H1 (cell line): ENCODE results near the gene GABRR3. TPM values are rescaled to one million over a fixed set of nuclear protein-coding genes. Genes with fewer than 3 reads are reported as not detected.

Source experiments
- CTCF ChIA-PET: fragments of 300-600 bp; sonication (Branson Sonifier 250); formaldehyde crosslinking; loops from one replicate; lab custom pipeline; 2021; ENCODE audit not compliant: partially characterized antibody; lab: Charles Lee
- POLR2A ChIA-PET: fragments of 300-600 bp; sonication (Branson Sonifier 250); formaldehyde crosslinking; loops from one replicate; lab custom pipeline; 2021; ENCODE audit warnings: inconsistent platforms; ENCODE audit not compliant: partially characterized antibody; lab: Charles Lee
- DNase-seq, 2 experiments: peaks; one replicate each; pipeline versions ENCODE4 v3.0.0 to v3.0.0-alpha.2; 2010 to 2022; ENCODE audit warnings: low spot score in 2 of 2, low read depth in 1 of 2, mixed read lengths in 1 of 2
- FAIRE-seq: peaks from 2 replicates; lab custom pipeline; 2011; peaks lifted over from hg19 to GRCh38; lab: Jason Lieb, UNC
- H2AFZ ChIP-seq: 2 replicates; pipeline ENCODE4 v1.8.1; 2012; ENCODE audit warnings: low read length, inconsistent platforms
- H2AK5ac ChIP-seq: 2 replicates; pipeline ENCODE4 v1.6.1; 2013; ENCODE audit warnings: low read depth, low read length
- H2BK120ac ChIP-seq: replicated peaks from 2 replicates; pipeline ENCODE3; 2013; ENCODE audit warnings: low read depth, low read length, inconsistent platforms
- H2BK12ac ChIP-seq: 2 replicates; pipeline ENCODE4 v1.6.1; 2013; ENCODE audit warnings: low read depth, low read length
- H2BK15ac ChIP-seq: 2 replicates; pipeline ENCODE4 v1.6.1; 2013; ENCODE audit warnings: low read length
- H2BK20ac ChIP-seq: 2 replicates; pipeline ENCODE4 v1.6.1; 2013; ENCODE audit warnings: low read length
- H2BK5ac ChIP-seq: 2 replicates; pipeline ENCODE4 v1.6.1; 2013; ENCODE audit warnings: low read depth, low read length
- H3K14ac ChIP-seq: 2 replicates; pipeline ENCODE4 v1.6.1; 2013; ENCODE audit warnings: inconsistent platforms; ENCODE audit not compliant: insufficient read length
- H3K18ac ChIP-seq: 2 replicates; pipeline ENCODE4 v1.6.1; 2013; ENCODE audit warnings: low read length; ENCODE audit errors: extremely low read depth
- H3K23ac ChIP-seq: 2 replicates; pipeline ENCODE4 v1.6.1; 2013; ENCODE audit warnings: inconsistent platforms; ENCODE audit not compliant: insufficient read length
- H3K23me2 ChIP-seq: 2 replicates; pipeline ENCODE4 v1.6.1; 2013; ENCODE audit warnings: low read depth, low read length
- H3K27ac ChIP-seq: 2 replicates; pipeline ENCODE4 v1.6.1; 2011; ENCODE audit warnings: low read depth, low read length, inconsistent platforms
- H3K27me3 ChIP-seq, 4 experiments: replicated peaks in 1 of 4; 1 replicate in 1 of 4; 2 replicates in 3 of 4; pipeline versions ENCODE4 v1.6.1 to v1.8.1; 2011 to 2013; ENCODE audit warnings: low read length in 3 of 4, mild to moderate bottlenecking in 3 of 4, inconsistent platforms in 2 of 4, mixed read lengths in 2 of 4, moderate library complexity in 1 of 4; ENCODE audit not compliant: control insufficient read depth in 3 of 4, insufficient read depth in 3 of 4; ENCODE audit errors: extremely low read depth in 1 of 4
- H3K36me3 ChIP-seq, 4 experiments: 2 replicates each; pipeline versions ENCODE4 v1.6.1 to v1.8.1; 2011 to 2013; ENCODE audit warnings: mild to moderate bottlenecking in 4 of 4, low read length in 3 of 4, moderate library complexity in 2 of 4, control low read depth in 1 of 4, inconsistent platforms in 1 of 4; ENCODE audit not compliant: insufficient read depth in 4 of 4, control insufficient read depth in 2 of 4
- H3K4ac ChIP-seq: replicated peaks from 2 replicates; pipeline ENCODE3; 2013; ENCODE audit warnings: low read length, low read depth, mixed read lengths, inconsistent platforms; ENCODE audit not compliant: insufficient read length
- H3K4me1 ChIP-seq, 4 experiments: replicated peaks in 1 of 4; 1 replicate in 1 of 4; 2 replicates in 3 of 4; pipeline versions ENCODE4 v1.6.1 to v1.8.1; 2011 to 2013; ENCODE audit warnings: low read length in 3 of 4, inconsistent platforms in 2 of 4, mixed read lengths in 1 of 4; ENCODE audit not compliant: insufficient read depth in 4 of 4, control insufficient read depth in 3 of 4
- H3K4me2 ChIP-seq, 2 experiments: 2 replicates each; pipeline versions ENCODE4 v1.6.1 to v1.8.1; 2011 to 2013; ENCODE audit warnings: low read depth in 2 of 2, low read length in 2 of 2, control low read depth in 1 of 2, inconsistent platforms in 1 of 2, mild to moderate bottlenecking in 1 of 2; ENCODE audit not compliant: insufficient read depth in 1 of 2
- H3K4me3 ChIP-seq, 4 experiments: fragments of 200-600, 300-600 bp in 1 of 4; sonication (generic), shearing (Covaris generic), sonication (Bioruptor Twin) in 1 of 4; 2 replicates each; pipeline versions ENCODE4 v1.5.1 to v1.8.1; 2011 to 2016; ENCODE audit warnings: low read length in 4 of 4, low read depth in 3 of 4, control low read depth in 2 of 4, inconsistent platforms in 2 of 4, mild to moderate bottlenecking in 2 of 4, mixed read lengths in 1 of 4, moderate library complexity in 1 of 4; ENCODE audit not compliant: insufficient read depth in 2 of 4; ENCODE audit errors: extremely low read depth in 1 of 4
- H3K56ac ChIP-seq: replicated peaks from 2 replicates; pipeline ENCODE3; 2013; ENCODE audit warnings: low read depth, mild to moderate bottlenecking, mixed read lengths, low read length, inconsistent platforms; ENCODE audit not compliant: insufficient read length
- H3K79me1 ChIP-seq: 2 replicates; pipeline ENCODE4 v1.6.1; 2013; ENCODE audit warnings: low read depth, low read length, control low read depth
- H3K79me2 ChIP-seq, 2 experiments: 2 replicates each; pipeline versions ENCODE4 v1.6.1 to v1.8.1; 2012 to 2013; ENCODE audit warnings: low read length in 2 of 2, mild to moderate bottlenecking in 2 of 2, inconsistent platforms in 1 of 2; ENCODE audit not compliant: insufficient read depth in 2 of 2, control insufficient read depth in 1 of 2
- H3K9ac ChIP-seq, 4 experiments: replicated peaks in 1 of 4; 1 replicate in 1 of 4; 2 replicates in 3 of 4; pipeline versions ENCODE4 v1.6.1 to v1.8.1; 2011 to 2013; ENCODE audit warnings: low read depth in 3 of 4, low read length in 3 of 4, control low read depth in 2 of 4, mild to moderate bottlenecking in 2 of 4, moderate library complexity in 2 of 4, inconsistent platforms in 1 of 4; ENCODE audit errors: extremely low read depth in 1 of 4
- H3K9me3 ChIP-seq, 2 experiments: 2 replicates each; pipeline versions ENCODE4 v1.6.1 to v1.8.1; 2012 to 2013; ENCODE audit warnings: mild to moderate bottlenecking in 2 of 2, moderate library complexity in 2 of 2, control low read depth in 1 of 2, inconsistent platforms in 1 of 2, low read depth in 1 of 2, low read length in 1 of 2, mixed read lengths in 1 of 2; ENCODE audit not compliant: insufficient read depth in 2 of 2
- H4K20me1 ChIP-seq, 2 experiments: replicated peaks in 1 of 2; 2 replicates each; pipeline versions ENCODE3 to v1.8.1; 2011 to 2013; ENCODE audit warnings: inconsistent platforms in 2 of 2, low read length in 2 of 2, mild to moderate bottlenecking in 1 of 2; ENCODE audit not compliant: insufficient read depth in 2 of 2, control insufficient read depth in 1 of 2
- H4K5ac ChIP-seq: 2 replicates; pipeline ENCODE4 v1.6.1; 2013; ENCODE audit warnings: low read length, low read depth, mixed read lengths, inconsistent platforms; ENCODE audit not compliant: insufficient read length
- H4K8ac ChIP-seq: 2 replicates; pipeline ENCODE4 v1.8.0; 2013; ENCODE audit warnings: mild to moderate bottlenecking, moderate library complexity, low read length, inconsistent platforms; ENCODE audit not compliant: insufficient read depth; ENCODE audit errors: extremely low read depth
- H4K91ac ChIP-seq: replicated peaks from 2 replicates; pipeline ENCODE3; 2013; ENCODE audit warnings: low read length, mixed read lengths, inconsistent platforms; ENCODE audit not compliant: insufficient read length
- TAF7 ChIP-seq: optimal IDR thresholded peaks from 2 replicates; pipeline ENCODE3; 2011; ENCODE audit warnings: low read depth, mild to moderate bottlenecking, inconsistent platforms, low read length, moderate library complexity, borderline replicate concordance
- TCF12 ChIP-seq: IDR thresholded peaks from 2 replicates; pipeline ENCODE4 v1.6.1; 2011; ENCODE audit warnings: low read depth, mild to moderate bottlenecking, low read length
- WGBS, 2 experiments: shearing (Covaris generic) in 1 of 2; methylation state at CpG; one replicate each; pipeline versions ENCODE4 v1.1.6 to v1.1.7; 2013 to 2015; ENCODE audit warnings: low lambda C conversion rate in 2 of 2, mixed read lengths in 2 of 2, inconsistent platforms in 1 of 2, low coverage in 1 of 2, missing lambda C conversion rate in 1 of 2; ENCODE audit not compliant: insufficient replicate concordance in 2 of 2, insufficient coverage in 1 of 2, insufficient read length in 1 of 2; ENCODE audit errors: extremely low coverage in 1 of 2, missing lambda C conversion rate in 1 of 2; 5-methylcytosine and 5-hydroxymethylcytosine counted together
- polyA plus RNA-seq, 7 experiments: library from polyadenylated mRNA; depleted of rRNA in 3 of 7; stranded (reverse) in 5 of 7; unstranded in 2 of 7; fragments of >200 nt in 5 of 7; fragments of 200-250 nt in 2 of 7; gene quantifications; 1 replicate in 5 of 7; 2 replicates in 1 of 7; 4 replicates in 1 of 7; pipeline versions ENCODE4 v1.2.1 to v1.2.3, GENCODE V29; 2011 to 2013; ENCODE audit warnings: missing spikeins in 2 of 7, mixed read lengths in 2 of 7
- total RNA-seq: library from RNA; stranded (reverse); fragmentation: NEBNext Ultra II Directional; extraction: Animal tissue kit (Norgen Biotek cat#: 25700); gene quantifications from 2 replicates; pipeline ENCODE4 v1.2.1, GENCODE V29; 2021

The GABRR3 gene
- total and polyA plus RNA-seq, 2 of the 8 experiments (the other 6 are each of a cell fraction or from before 2014, with no cell fraction given): not detected

GRCh38 chr3:98013411-98014267 is 21.5 kb downstream of the GABRR3 start:
- H3K23me2 ChIP-seq: no peaks in the 10 kb centered on the region
- no peak overlapping the region for H3K56ac ChIP-seq
- H2BK20ac ChIP-seq: no peak overlapping the region
- H4K91ac ChIP-seq: no peak overlapping the region
- FAIRE-seq: no peak
- no peak overlapping the region for H4K8ac ChIP-seq
- H3K79me2 ChIP-seq: no peaks in the 10 kb centered on the region
- CTCF ChIA-PET: interaction anchor here (0.6 to 8.6 kb wide), 8 partner anchors 10 to 316 kb away, joined by 3 to 85 read pairs (median 4); no protein-coding TSS in a partner anchor
- H2BK15ac ChIP-seq: no peak overlapping the region
- H2AK5ac ChIP-seq: no peak overlapping the region
- no peaks in the 10 kb centered on the region for H3K4me1 ChIP-seq
- no peak overlapping the region for H3K9ac ChIP-seq
- no peak overlapping the region for H3K4me2 ChIP-seq
- H3K23ac ChIP-seq: no peak overlapping the region
- no peak overlapping the region for H2BK120ac ChIP-seq
- 80% methylated on average over 4 of the region's 4 CpGs; no CpG with 5 or more reads in 1 of the 2 experiments for WGBS, 2 experiments
- H3K27me3 ChIP-seq: no peaks in the 10 kb centered on the region
- H3K4ac ChIP-seq: no peak overlapping the region
- H3K36me3 ChIP-seq: no peaks in the 10 kb centered on the region
- no peak overlapping the region for H3K18ac ChIP-seq
- POLR2A ChIA-PET: no interaction called here
- H4K5ac ChIP-seq: no peak overlapping the region
- H2AFZ ChIP-seq: no peak overlapping the region; the same call in 1 of the 2 replicates
- no peak overlapping the region for H3K14ac ChIP-seq
- no peaks in the 10 kb centered on the region for H3K9me3 ChIP-seq
- H2BK12ac ChIP-seq: no peak overlapping the region
- no peak for DNase-seq
- H3K27ac ChIP-seq: no peak overlapping the region
- no peak overlapping the region for H2BK5ac ChIP-seq
- H3K79me1 ChIP-seq: no peaks in the 10 kb centered on the region
- no peak overlapping the region for H3K4me3 ChIP-seq
- H4K20me1 ChIP-seq: no peaks in the 10 kb centered on the region
- no peak for TF ChIP-seq TCF12
- TF ChIP-seq TAF7: no peak
